ENCODE measurements around the gene CTBP2.
A peak's percentile ranks its signal among the peaks of the same experiment; 100 is the strongest.

CTBP2 gene

GRCh38 chr10:125029584-125030242, 130.7 kb downstream of the CTBP2 start:
- peaks cover 50% of the 10 kb centered on the region for H3K4me1 Mint-ChIP-seq

GRCh38 chr10:125027871-125028869, 132.2 kb downstream of the CTBP2 start:
- peaks cover 47% of the 10 kb centered on the region for H3K36me3 Mint-ChIP-seq (ENCODE audit: low read depth)

More at GRCh38 chr10:125029584-125030242, 130.7 kb downstream of the CTBP2 start:
- Mint-ChIP-seq H3K27me3 (ENCODE audit: low read depth) (no peaks in the 10 kb centered on the region), H3K4me3 (peak overlapping the region in 2 of 3 experiments; percentile 19 to 31), H3K9me3 (no peaks in the 10 kb centered on the region), H3K27ac (peak overlapping the region; percentile 44 to 85 (median 83)), H3K36me3 (ENCODE audit: low read depth) (peaks cover 33% of the 10 kb centered on the region)
- no peak for TF ChIP-seq CTCF (IDR thresholded peaks at IDR 0.05; ENCODE audit: unreplicated experiment in 3 of 3)

GRCh38 chr10:125026974-125027735, 133.2 kb downstream of the CTBP2 start:
- H3K27ac Mint-ChIP-seq, result peak overlapping the region; percentile 22 to 38 (median 27)
- H3K4me1 Mint-ChIP-seq, result peaks cover 69% of the 10 kb centered on the region
- no peak for TF ChIP-seq CTCF (IDR thresholded peaks at IDR 0.05; ENCODE audit: unreplicated experiment in 3 of 3)

More at GRCh38 chr10:125027871-125028869, 132.2 kb downstream of the CTBP2 start:
- H3K27me3 Mint-ChIP-seq (ENCODE audit: low read depth), result no peaks in the 10 kb centered on the region
- H3K9me3 Mint-ChIP-seq, result no peaks in the 10 kb centered on the region
- peaks cover 62% of the 10 kb centered on the region for H3K4me1 Mint-ChIP-seq
- TF ChIP-seq CTCF (IDR thresholded peaks at IDR 0.05; ENCODE audit: unreplicated experiment in 3 of 3), result no peak
- H3K27ac Mint-ChIP-seq, result peak overlapping the region; percentile 22 to 38 (median 27)
- H3K4me3 Mint-ChIP-seq, result no peak overlapping the region

GRCh38 chr10:125026036-125026931, 134.1 kb downstream of the CTBP2 start:
- no peaks in the 10 kb centered on the region for H3K27me3 Mint-ChIP-seq (ENCODE audit: low read depth)
- H3K9me3 Mint-ChIP-seq, result no peaks in the 10 kb centered on the region
- no peak for TF ChIP-seq CTCF (IDR thresholded peaks at IDR 0.05; ENCODE audit: unreplicated experiment in 3 of 3)
- peaks cover 47% of the 10 kb centered on the region for H3K36me3 Mint-ChIP-seq (ENCODE audit: low read depth)
- no peak overlapping the region for H3K4me3 Mint-ChIP-seq
- H3K4me1 Mint-ChIP-seq, result peaks cover 73% of the 10 kb centered on the region
- H3K27ac Mint-ChIP-seq, result peak overlapping the region in 2 of 3 experiments; percentile 85 to 93

More at GRCh38 chr10:125026974-125027735, 133.2 kb downstream of the CTBP2 start:
- Mint-ChIP-seq H3K9me3 (no peaks in the 10 kb centered on the region), H3K27me3 (ENCODE audit: low read depth) (no peaks in the 10 kb centered on the region), H3K4me3 (no peak overlapping the region), H3K36me3 (ENCODE audit: low read depth) (peaks cover 48% of the 10 kb centered on the region)

- H3K4me1 Mint-ChIP-seq, result peaks cover 81% of the 10 kb centered on the region
- H3K27me3 Mint-ChIP-seq (ENCODE audit: low read depth), result no peaks in the 10 kb centered on the region
- peak overlapping the region; percentile 80 to 93 (median 85) for H3K27ac Mint-ChIP-seq
- H3K36me3 Mint-ChIP-seq (ENCODE audit: low read depth), result peaks cover 56% of the 10 kb centered on the region
- H3K9me3 Mint-ChIP-seq, result no peaks in the 10 kb centered on the region
- peak overlapping the region in 2 of 3 experiments; percentile 43 to 51 for H3K4me3 Mint-ChIP-seq
- TF ChIP-seq CTCF (IDR thresholded peaks at IDR 0.05; ENCODE audit: unreplicated experiment in 3 of 3), result no peak
Observed at GRCh38 chr10:125025341-125025740, 135.0 kb downstream of the CTBP2 start.
